ENCODE data around the gene PARVB. TPM values are rescaled to one million over a fixed set of nuclear protein-coding genes. Genes with fewer than 3 reads are reported as not detected.

Gene PARVB
- polyA plus RNA-seq, 2 donors, result 1.8 to 3.9 TPM

Other genes with a start within 250 kb of the PARVB start
- under 1 TPM; 0.24 to 0.29 TPM for gene EFCAB6, start 212.0 kb upstream of the PARVB start, polyA plus RNA-seq
- gene SULT4A1, start 161.8 kb upstream of the PARVB start, polyA plus RNA-seq, result under 1 TPM in 1 of 2 donors, not detected in 1; 0.01 TPM
- not detected for gene PNPLA5, start 132.3 kb upstream of the PARVB start, polyA plus RNA-seq
- gene PNPLA3, start 100.5 kb upstream of the PARVB start, polyA plus RNA-seq, result under 1 TPM; 0.19 to 0.41 TPM
- 10 to 100 TPM in 1 of 2 donors, 1 to 10 TPM in 1; 8.6 to 28.9 TPM for gene SAMM50, start 68.9 kb upstream of the PARVB start, polyA plus RNA-seq
- 1 to 10 TPM; 3.1 to 4.4 TPM for gene PARVG, start 156.6 kb downstream of the PARVB start, polyA plus RNA-seq

Data from esophagus (tissue), 2 donors.